IPS DF 6.9 (cell line): ENCODE results near the gene FBLN2.

Experiments used
- DNase-seq: peaks from one replicate; pipeline ENCODE4 v3.0.0-alpha.2; 2013; ENCODE audit warnings: low read depth, low spot score
- H3K27ac ChIP-seq: one replicate; pipeline ENCODE4 v1.5.1; 2013; ENCODE audit warnings: low read length, control low read depth
- H3K27me3 ChIP-seq: 2 replicates; pipeline ENCODE4 v1.6.1; 2013; ENCODE audit warnings: mild to moderate bottlenecking, low read length; ENCODE audit not compliant: control insufficient read depth, insufficient read depth
- H3K36me3 ChIP-seq: 2 replicates; pipeline ENCODE4 v1.6.1; 2013; ENCODE audit warnings: low read length; ENCODE audit not compliant: control insufficient read depth, insufficient read depth
- H3K4me1 ChIP-seq: 2 replicates; pipeline ENCODE4 v1.6.1; 2013; ENCODE audit warnings: low read length; ENCODE audit not compliant: control insufficient read depth, insufficient read depth
- H3K4me3 ChIP-seq: 2 replicates; pipeline ENCODE4 v1.5.1; 2013; ENCODE audit warnings: mild to moderate bottlenecking, low read length
- H3K9me3 ChIP-seq: 2 replicates; pipeline ENCODE4 v1.6.1; 2013; ENCODE audit warnings: low read length, inconsistent platforms; ENCODE audit not compliant: control insufficient read depth, insufficient read depth
- whole genome bisulfite sequencing: extraction: QIAGEN DNeasy Blood & Tissue Kit; methylation state at CpG from one replicate; pipeline ENCODE4 v1.1.7; 2013; ENCODE audit warnings: mixed read lengths, missing lambda C conversion rate; ENCODE audit not compliant: insufficient read length, insufficient coverage; 5-methylcytosine and 5-hydroxymethylcytosine counted together

Gene FBLN2

DNA sequence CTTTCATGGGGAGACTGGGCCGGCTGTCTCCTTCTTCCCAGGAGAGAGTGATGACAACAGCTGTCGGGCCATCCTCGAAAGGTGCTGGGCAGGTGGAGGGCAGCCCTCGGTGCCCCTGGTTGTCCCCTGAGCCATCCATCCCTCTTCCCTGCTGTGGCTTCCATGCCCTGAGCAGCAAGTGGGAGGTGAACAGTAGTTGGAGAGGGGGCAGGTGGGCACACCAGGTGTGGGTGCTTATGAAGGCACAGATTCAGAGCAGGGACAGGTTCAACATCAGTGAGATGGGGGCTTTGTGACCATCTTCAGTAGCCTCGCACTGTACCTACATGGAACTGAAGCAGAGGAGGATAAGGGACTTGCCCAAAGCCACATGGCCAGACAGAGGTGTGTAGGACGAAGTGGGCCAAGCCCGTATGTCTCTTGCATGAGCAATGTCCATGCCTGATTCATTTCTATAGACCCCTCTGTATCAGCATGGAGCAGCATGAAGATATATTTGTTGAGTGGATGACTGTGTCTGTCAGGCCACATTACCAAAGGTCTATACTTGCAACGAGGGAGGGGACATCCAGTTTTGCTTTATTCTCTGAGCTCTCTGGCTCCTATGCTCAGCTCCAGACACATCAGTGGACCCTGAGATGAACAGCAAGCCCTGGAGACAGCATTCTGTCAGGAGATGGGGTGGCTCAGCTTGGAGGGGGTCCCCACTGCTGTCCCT lies 107.8 kb downstream of the FBLN2 start:
- no peak for DNase-seq
- Histone ChIP-seq H3K27ac (no peak overlapping the region), H3K4me1 (peaks cover 6% of the 10 kb centered on the region), H3K4me3 (no peak overlapping the region), H3K36me3 (no peaks in the 10 kb centered on the region), H3K9me3 (no peaks in the 10 kb centered on the region), H3K27me3 (peaks cover 15% of the 10 kb centered on the region; the same call in 1 of the 2 replicates)
- WGBS, result no CpG with 5 or more reads among the region's 8 CpGs

DNA sequence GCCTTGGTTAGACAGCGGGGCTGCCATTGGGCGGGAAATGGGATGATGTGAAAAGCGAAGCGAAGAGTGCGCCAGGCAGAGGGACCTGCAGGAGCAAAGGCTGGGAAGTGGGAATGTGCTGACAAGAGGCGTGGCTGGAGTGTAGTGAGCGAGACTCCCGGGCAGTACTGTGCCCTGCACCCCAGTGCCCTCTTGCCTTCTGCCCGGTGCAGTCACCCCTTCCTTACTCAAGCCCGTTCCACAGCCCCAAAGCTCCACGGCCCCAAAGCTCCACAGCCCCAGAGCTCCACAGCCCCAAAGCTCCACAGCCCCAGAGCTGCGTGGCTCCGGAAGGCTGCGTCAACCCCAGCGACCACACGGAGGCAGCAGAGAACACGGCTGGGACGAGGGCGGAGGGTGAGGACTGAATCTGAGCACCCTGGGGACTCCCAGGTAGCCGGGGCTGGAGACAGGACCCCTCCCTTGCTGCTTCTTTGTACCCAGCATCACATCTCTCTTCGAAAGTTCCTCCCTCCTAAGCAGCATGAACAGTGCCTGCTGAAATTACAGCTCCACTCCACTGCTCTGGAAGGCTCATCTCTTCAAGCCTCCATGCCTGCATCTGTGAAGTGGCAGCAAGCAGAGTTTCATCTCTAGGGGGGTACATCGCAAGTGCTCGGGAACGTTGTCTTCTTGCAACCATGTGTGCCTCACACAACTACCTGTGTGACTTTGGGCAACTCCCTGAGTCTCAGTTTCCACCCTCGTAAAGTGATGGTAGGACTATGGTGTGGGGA lies 108.9 kb downstream of the FBLN2 start:
- no peaks in the 10 kb centered on the region for H3K9me3 ChIP-seq
- H3K4me3 ChIP-seq, result no peak overlapping the region
- no peaks in the 10 kb centered on the region for H3K36me3 ChIP-seq
- H3K4me1 ChIP-seq, result peaks cover 6% of the 10 kb centered on the region
- no CpG with 5 or more reads among the region's 25 CpGs for WGBS
- DNase-seq, result no peak
- H3K27ac ChIP-seq, result no peak overlapping the region
- peaks cover 15% of the 10 kb centered on the region; the same call in 1 of the 2 replicates for H3K27me3 ChIP-seq

DNA sequence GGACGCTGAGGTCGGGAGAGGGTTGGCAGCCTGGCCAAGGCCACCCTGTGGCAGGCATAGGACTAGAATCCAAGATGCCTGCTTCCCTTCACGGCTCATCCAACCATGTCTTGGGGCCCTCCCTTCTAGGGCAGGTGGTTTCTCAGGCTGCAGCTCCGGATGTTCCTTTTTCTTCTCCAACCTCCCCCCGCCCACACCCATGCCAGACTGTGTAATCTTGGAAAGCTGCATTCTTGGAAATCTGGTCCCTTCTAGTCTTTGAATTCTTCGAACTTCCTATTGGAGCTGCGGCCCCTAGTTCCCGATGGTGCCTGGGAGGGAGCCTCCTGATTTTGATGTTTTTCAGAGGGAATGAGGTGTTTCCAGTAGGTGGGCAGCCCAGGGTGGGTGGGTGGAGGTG lies 109.8 kb downstream of the FBLN2 start:
- peaks cover 6% of the 10 kb centered on the region for H3K4me1 ChIP-seq
- H3K9me3 ChIP-seq, result no peaks in the 10 kb centered on the region
- no peak overlapping the region for H3K27ac ChIP-seq
- peaks cover 15% of the 10 kb centered on the region; the same call in 1 of the 2 replicates for H3K27me3 ChIP-seq
- no peak overlapping the region for H3K4me3 ChIP-seq
- DNase-seq, result no peak
- no peaks in the 10 kb centered on the region for H3K36me3 ChIP-seq
- WGBS, result no CpG with 5 or more reads among the region's 8 CpGs

DNA sequence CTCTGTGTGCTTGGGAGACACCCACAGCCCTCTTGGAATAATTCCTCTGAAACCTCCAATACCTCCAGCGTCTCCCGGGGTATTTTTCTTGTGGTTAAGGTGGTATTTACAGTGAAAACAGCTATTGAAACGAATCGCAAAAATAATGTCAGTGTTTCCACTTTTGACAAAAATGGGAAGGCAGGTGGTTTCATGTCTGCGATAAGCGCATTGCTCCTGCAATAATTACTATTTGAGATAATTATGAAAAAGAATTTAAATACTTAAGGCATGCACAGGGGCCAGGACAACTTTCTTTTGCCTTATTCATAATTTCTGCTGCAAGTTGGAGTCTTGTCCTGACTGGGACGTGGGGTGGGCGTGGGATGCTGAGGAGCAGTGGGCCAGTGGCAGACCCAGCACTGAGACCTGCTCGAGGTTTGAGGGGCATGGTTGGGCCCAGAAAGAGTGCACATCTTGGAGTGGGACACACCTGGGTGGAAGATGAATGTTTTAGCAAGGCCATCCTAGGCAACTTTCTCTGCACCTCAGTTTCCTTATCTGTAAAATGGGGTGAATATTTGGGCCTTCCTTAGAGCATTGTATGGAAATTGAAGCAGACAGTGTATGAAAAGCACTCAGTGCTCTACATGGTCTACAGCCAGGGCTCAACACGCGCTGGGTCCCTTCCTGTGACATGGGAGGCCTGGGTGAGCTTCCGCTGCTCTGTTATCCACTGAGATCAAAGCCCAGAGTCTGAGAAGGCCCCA lies 110.5 kb downstream of the FBLN2 start:
- no peak overlapping the region for H3K27ac ChIP-seq
- H3K4me1 ChIP-seq, result peaks cover 6% of the 10 kb centered on the region
- H3K9me3 ChIP-seq, result no peaks in the 10 kb centered on the region
- H3K27me3 ChIP-seq, result peaks cover 15% of the 10 kb centered on the region; the same call in 1 of the 2 replicates
- no peak for DNase-seq
- WGBS, result no CpG with 5 or more reads among the region's 12 CpGs
- H3K4me3 ChIP-seq, result no peak overlapping the region
- H3K36me3 ChIP-seq, result no peaks in the 10 kb centered on the region

DNA sequence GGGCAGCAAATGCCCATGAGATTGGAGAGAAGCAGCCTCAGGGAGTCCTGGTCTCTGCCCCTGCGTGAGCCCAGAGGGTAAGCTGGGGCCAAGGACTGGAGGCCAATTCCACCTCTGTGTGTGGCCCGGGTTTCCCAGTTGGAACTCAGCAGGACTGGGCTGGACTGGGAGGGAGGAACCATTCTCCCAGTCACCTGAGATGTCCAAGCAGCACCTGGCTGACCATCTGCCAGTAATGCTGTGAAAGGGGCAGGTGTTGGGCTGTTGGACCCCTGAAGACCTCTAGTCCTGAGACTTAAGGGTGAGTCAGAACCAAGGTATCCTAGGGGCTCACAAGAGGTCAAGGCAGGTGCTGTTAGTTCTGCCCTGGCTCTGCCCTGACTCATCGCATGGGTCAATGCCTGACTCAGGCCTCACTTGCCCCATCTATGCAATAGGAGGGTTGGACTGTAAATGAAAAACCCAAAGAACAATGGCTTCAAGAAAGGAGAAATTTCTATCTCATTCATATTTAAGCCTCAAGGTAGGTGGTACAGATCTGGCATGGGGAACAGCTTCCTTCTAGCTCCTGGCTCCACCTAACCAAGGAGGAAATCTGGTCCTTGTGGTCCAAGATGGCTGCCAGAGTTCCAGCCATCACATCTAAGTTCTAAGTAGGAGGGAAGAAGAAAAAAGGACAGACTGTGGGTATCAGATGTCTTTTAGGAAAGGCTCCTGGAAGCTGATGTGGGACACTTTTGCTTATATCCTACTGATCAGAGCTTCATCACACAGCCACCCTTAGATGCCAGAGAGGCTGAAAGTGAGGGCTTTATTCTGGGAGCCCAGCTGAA lies 111.3 kb downstream of the FBLN2 start:
- no peak for DNase-seq
- no peaks in the 10 kb centered on the region for H3K36me3 ChIP-seq
- no peak overlapping the region for H3K27ac ChIP-seq
- H3K4me3 ChIP-seq, result no peak overlapping the region
- peaks cover 10% of the 10 kb centered on the region; the same call in 1 of the 2 replicates for H3K27me3 ChIP-seq
- no peaks in the 10 kb centered on the region for H3K9me3 ChIP-seq
- H3K4me1 ChIP-seq, result peaks cover 1% of the 10 kb centered on the region; the same call in 1 of the 2 replicates
- WGBS, result no CpG with 5 or more reads among the region's 3 CpGs

DNA sequence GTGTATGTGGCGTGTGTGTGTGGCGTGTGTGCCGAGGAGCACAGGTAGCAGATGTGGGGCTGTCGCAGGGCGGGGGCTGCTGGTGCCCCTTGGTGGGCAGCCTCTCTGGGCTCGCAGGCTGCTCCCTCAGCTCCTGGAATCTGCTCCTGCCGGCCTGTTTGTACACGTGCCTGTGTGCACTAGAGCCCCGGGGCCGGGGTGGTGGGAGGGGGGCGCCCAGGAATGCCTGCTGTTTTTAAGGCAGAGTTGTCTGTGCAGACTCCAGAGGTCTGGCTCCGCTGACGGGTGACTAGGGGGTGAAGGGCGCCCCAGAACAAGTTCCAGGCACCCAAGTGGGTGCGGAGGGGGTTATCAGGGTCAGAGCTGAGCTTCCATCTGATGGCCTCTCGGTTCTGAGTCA lies 112.2 kb downstream of the FBLN2 start:
- no peaks in the 10 kb centered on the region for H3K9me3 ChIP-seq
- H3K4me3 ChIP-seq, result no peak overlapping the region
- WGBS, result no CpG with 5 or more reads among the region's 16 CpGs
- no peaks in the 10 kb centered on the region for H3K36me3 ChIP-seq
- H3K27me3 ChIP-seq, result peaks cover 6% of the 10 kb centered on the region; the same call in 1 of the 2 replicates
- no peak overlapping the region for H3K27ac ChIP-seq
- DNase-seq, result no peak
- no peaks in the 10 kb centered on the region; the same call in 1 of the 2 replicates for H3K4me1 ChIP-seq

DNA sequence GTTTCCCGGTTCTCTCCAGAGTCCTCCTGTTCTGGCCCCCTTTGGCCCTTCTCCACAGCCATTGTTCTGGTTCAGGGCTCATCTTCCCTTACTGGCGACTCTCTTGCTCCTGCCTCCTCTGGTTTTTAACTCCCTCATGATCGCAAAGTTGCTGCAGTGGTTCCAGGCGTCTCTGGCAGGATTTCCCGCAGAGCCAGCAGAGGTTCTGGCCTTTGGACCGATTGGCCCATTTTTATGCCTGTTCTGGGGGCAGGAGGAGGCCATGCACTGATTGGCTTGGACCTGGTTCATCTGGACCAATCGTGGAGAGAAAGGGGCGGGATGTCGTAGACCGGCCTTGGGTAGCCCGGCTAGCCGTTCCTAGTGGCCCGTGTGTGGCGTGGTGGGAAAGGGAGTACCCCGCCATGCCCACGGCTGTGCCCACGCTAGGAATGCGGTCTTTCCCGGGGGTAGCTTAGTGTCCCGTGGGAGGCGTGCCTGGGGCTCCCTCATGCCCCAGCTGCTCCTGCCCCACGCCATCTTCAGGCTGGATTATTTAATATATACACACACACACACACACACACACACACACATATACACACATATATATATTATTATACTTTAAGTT lies 113.4 kb downstream of the FBLN2 start:
- no peaks in the 10 kb centered on the region; the same call in 1 of the 2 replicates for H3K4me1 ChIP-seq
- H3K4me3 ChIP-seq, result no peak overlapping the region
- no peak overlapping the region for H3K27ac ChIP-seq
- H3K36me3 ChIP-seq, result no peaks in the 10 kb centered on the region
- no CpG with 5 or more reads among the region's 22 CpGs for WGBS
- H3K9me3 ChIP-seq, result no peaks in the 10 kb centered on the region
- no peak for DNase-seq
- H3K27me3 ChIP-seq, result no peaks in the 10 kb centered on the region

DNA sequence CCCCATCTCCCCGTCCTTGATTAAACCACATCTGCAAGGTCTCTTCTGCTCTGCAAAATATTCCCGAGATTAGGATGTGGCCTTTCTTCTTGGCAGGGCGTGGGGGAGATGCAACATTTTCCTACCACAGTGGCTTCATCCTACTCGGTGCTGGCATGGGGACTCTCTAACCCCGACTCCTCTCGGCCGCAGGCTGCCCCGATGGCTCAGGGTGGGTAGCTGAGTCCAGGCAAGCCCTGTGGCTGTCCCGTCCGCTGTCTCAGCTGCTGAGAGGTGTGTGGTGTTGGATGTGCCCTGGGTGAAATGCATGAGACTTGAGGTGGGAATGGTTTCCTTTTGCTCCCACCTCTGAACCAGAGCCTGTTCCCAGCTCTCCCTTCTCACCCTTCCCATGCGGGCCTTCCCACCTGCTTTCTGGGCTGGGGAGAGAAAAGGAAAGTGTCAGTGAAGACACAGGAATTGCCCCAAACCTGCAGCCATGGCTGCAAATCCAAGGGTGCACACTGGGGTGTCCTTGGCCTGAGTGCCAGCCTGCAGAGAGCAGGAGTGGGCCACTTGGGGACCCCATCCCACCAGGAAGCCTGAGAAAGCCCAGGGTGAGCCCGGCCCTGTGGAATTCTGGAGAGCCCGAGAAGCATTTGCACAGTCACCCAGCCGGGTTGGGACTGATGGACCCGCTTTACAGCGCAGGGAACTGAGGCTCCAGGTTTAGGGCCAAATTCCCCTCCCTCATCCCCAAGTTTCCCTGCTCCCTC lies 115.0 kb downstream of the FBLN2 start:
- no peak for DNase-seq
- no peaks in the 10 kb centered on the region for H3K27me3 ChIP-seq
- H3K27ac ChIP-seq, result no peak overlapping the region
- no peaks in the 10 kb centered on the region for H3K4me1 ChIP-seq
- H3K36me3 ChIP-seq, result no peaks in the 10 kb centered on the region
- H3K4me3 ChIP-seq, result no peak overlapping the region
- no peaks in the 10 kb centered on the region for H3K9me3 ChIP-seq
- no CpG with 5 or more reads among the region's 16 CpGs for WGBS

DNA sequence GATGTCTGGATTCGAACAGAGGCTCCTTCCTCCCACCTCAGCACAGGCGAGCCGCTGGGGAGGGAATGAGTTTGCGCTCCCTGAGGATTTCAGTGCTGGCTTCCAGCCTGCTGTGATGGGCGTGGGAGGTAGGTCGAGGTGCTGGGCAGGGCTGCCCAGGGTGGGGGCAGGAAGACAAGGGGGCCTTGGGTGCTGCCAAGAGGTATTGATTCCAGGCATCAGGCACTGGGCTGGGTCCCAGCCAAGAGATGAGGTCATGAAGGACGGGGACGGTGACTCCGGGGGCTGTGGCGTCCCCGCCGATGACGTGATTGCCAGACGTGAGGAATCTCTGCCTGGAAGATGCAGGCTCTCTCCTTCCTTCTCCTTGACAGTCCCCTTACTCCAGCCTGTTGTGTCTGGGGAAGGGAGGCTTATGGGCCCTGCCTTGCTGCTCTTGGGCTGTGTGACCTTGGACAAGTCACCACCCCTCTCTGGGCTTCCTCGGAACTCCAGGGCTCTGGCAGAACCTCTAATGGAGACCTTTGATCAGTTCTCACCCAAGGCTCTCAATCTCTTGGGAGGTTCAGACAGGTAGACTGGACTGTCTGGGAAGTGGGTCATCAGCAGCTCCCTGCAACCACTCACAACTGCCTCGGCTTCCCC lies 116.8 kb downstream of the FBLN2 start:
- WGBS, result no CpG with 5 or more reads among the region's 16 CpGs
- DNase-seq, result no peak
- no peaks in the 10 kb centered on the region for H3K27me3 ChIP-seq
- no peaks in the 10 kb centered on the region for H3K4me1 ChIP-seq
- H3K27ac ChIP-seq, result no peak overlapping the region
- H3K9me3 ChIP-seq, result no peaks in the 10 kb centered on the region
- no peaks in the 10 kb centered on the region for H3K36me3 ChIP-seq
- H3K4me3 ChIP-seq, result no peak overlapping the region
